Erythroblast (primary cell): Measurements from ENCODE around the gene SCT.

ENCODE experiments used
- GATA1 ChIP-seq: IDR thresholded peaks from 2 replicates; pipeline ENCODE4 v1.6.1; 2011; ENCODE audit warnings: low read depth, mild to moderate bottlenecking, control low read depth, low read length, moderate library complexity
- POLR2A ChIP-seq: IDR thresholded peaks from 2 replicates; pipeline ENCODE4 v1.6.1; 2011; ENCODE audit warnings: mild to moderate bottlenecking, low read length

DNA sequence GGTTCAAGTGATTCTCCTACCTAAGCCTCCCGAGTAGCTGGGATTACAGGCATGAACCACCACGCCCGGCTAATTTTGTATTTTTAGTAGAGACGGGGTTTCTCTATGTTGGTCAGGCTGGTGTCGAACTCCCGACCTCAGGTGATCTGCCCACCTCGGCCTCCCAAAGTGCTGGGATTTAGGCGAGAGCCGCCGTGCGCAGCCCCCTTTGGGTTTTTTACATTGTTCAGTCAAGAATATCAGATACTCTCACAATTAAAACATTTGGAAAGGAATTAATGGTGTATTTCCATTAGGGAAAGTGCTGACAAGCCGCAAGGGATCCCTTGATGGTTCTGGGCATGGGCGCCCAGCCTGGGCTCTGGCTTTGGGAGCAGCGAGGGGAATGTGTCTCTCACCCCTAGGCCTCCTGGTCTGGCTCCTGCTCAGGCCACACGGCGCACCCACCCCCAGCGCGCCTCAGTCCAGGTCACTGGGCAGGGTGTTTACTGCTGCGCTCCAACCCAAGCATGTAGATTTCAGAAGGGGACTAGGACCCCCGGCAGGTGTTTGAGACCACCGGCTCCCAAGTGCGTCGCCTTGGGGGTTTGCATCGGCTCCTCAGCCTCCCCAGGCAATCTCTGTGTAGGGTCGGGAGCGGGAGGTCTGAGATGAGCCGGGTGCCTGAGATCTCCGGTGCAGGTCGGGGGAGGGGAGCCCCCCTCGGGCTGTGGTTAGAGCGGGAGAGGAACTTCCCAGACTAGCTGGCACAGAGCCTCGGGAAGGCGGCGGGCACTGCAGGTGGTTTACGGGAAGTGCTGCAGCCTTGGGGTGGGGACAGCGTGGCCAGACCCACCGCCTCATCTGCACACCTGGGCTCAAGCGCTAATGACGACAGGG, 10.4 kb downstream of the SCT start:
- TF ChIP-seq POLR2A (no peak), GATA1 (no peak)
